Stomach (tissue), 19 donors: ENCODE data around the gene SLC32A1. TPM values are rescaled to one million over a fixed set of nuclear protein-coding genes. Genes with fewer than 3 reads are reported as not detected.

ENCODE experiments used
- DNase-seq, 2 donors: peaks; one replicate each; pipeline versions ENCODE4 v3.0.0 to v3.0.0-alpha.2; 2013 to 2019
- H3K27ac ChIP-seq, 5 donors: fragments of 200-600 bp in 4 of 5; sonication (generic) in 4 of 5; one replicate each; pipeline ENCODE4 v1.5.1; 2013 to 2019; ENCODE audit warnings: mild to moderate bottlenecking in 1 of 5, moderate library complexity in 1 of 5
- H3K27me3 ChIP-seq, 3 donors: fragments of 200-600 bp; sonication (generic); one replicate each; pipeline ENCODE4 v1.5.1; 2017 to 2019; ENCODE audit warnings: mixed run types in 1 of 3
- H3K36me3 ChIP-seq, 4 donors: fragments of 200-600 bp; sonication (generic); 1 replicate in 3 of 4; 2 replicates in 1 of 4; pipeline ENCODE4 v1.5.1; 2016 to 2019
- H3K4me1 ChIP-seq, 4 donors: fragments of 200-600 bp; sonication (generic); one replicate each; pipeline ENCODE4 v1.5.1; 2016 to 2019
- H3K4me3 ChIP-seq, 4 donors: fragments of 200-600 bp; sonication (generic) in 3 of 4; one replicate each; pipeline ENCODE4 v1.5.1; 2016 to 2019; ENCODE audit warnings: mild to moderate bottlenecking in 1 of 4
- H3K9me3 ChIP-seq, 4 donors: fragments of 200-600 bp; sonication (generic); one replicate each; pipeline ENCODE4 v1.5.1; 2016 to 2019
- CTCF ChIP-seq, 7 experiments: fragments of 450-650 bp in 4 of 7; fragments of 200-600 bp in 3 of 7; sonication (generic) in 3 of 7; IDR thresholded peaks; one replicate each; pipeline ENCODE4 v1.5.1; 2016 to 2019; ENCODE audit warnings: antibody characterized with exemption in 7 of 7, control low read depth in 2 of 7, mild to moderate bottlenecking in 1 of 7
- EP300 ChIP-seq: sonication (generic); formaldehyde crosslinking; IDR thresholded peaks from one replicate; pipeline ENCODE4 v1.6.1; 2017; ENCODE audit warnings: antibody characterized with exemption
- POLR2A ChIP-seq, 4 donors: fragments of 450-650 bp; IDR thresholded peaks; one replicate each; pipeline ENCODE4 v1.6.1; 2016; ENCODE audit warnings: antibody characterized with exemption in 4 of 4, control low read depth in 2 of 4, mild to moderate bottlenecking in 1 of 4, moderate library complexity in 1 of 4
- POLR2AphosphoS5 ChIP-seq, 3 donors: sonication (generic); formaldehyde crosslinking; IDR thresholded peaks; one replicate each; pipeline ENCODE4 v1.6.1; 2016; ENCODE audit warnings: antibody characterized with exemption in 3 of 3
- WGBS, 5 donors: extraction: QIAGEN DNeasy Blood & Tissue Kit in 3 of 5; methylation state at CpG; one replicate each; pipeline versions ENCODE4 v1.1.5 to v1.1.7; 2013 to 2018; 5-methylcytosine and 5-hydroxymethylcytosine counted together
- intact Hi-C: fragments of 100-400 bp; cut with DNase I; formaldehyde crosslinking; loops from one replicate; pipeline ENCODE4 v1.15.1; 2023; ENCODE audit warnings: low total_unique reads
- long read RNA-seq, 10 donors: transcript quantifications; one replicate each; lab custom pipeline, GENCODE V29; 2026
- polyA plus RNA-seq, 3 donors: library from polyadenylated mRNA; stranded (reverse); fragments of 200-250 nt; gene quantifications; one replicate each; pipeline ENCODE4 v1.2.3, GENCODE V29; 2013
- total RNA-seq, 5 donors: library from RNA; depleted of rRNA; stranded (reverse); fragments of >200 nt; gene quantifications; one replicate each; pipeline versions ENCODE4 v1.1.0 to v1.2.3, GENCODE V29; 2014 to 2016
- donor health status: healthy with polysubstance abuse.
- donor health status: Bipolar disorder and iron deficiency.
- donor health status: healthy.

The SLC32A1 gene
- not detected for total RNA-seq
- not detected for polyA plus RNA-seq
- long read RNA-seq, donor 1: 0 reads
- long read RNA-seq, donor 2: 0 reads
- long read RNA-seq, donor 3: 0 reads
- long read RNA-seq, donor 4: 0 reads
- long read RNA-seq, donor 5: 0 reads
- long read RNA-seq, donor 6: 0 reads
- long read RNA-seq, donor 7: 0 reads
- long read RNA-seq, donor 8: 0 reads
- long read RNA-seq, donor 9: 0 reads
- long read RNA-seq, donor 10: 0 reads

- WGBS, 5 donors: 1 to 7% (median 2%) methylated on average over 26 to 76 of the region's 76 CpGs
- peak in 1 of 2 donors; percentile 40 for DNase-seq
- peaks cover 56 to 100% (median 98%) of the 10 kb centered on the region in 3 donors for H3K27me3 ChIP-seq
- TF ChIP-seq POLR2AphosphoS5 (IDR thresholded peaks at IDR 0.05) (no peak), EP300 (no peak), POLR2A (IDR thresholded peaks at IDR 0.05) (no peak), CTCF (IDR thresholded peaks at IDR 0.05) (no peak)
- H3K27ac ChIP-seq: no peak within 1 kb of the TSS
- H3K36me3 ChIP-seq: no peaks in the 10 kb centered on the region
- peaks cover 7 to 58% (median 31%) of the 10 kb centered on the region in 4 donors for H3K4me1 ChIP-seq
- intact Hi-C loops: no loop called here
- peak within 1 kb of the TSS in 1 of 4 donors; percentile 6 for H3K4me3 ChIP-seq
- H3K9me3 ChIP-seq: peaks cover 0 to 11% (median 0%) of the 10 kb centered on the region in 4 donors
These were observed at the start of gene SLC32A1 for GRCh38 chr20:38723848-38724625. TSS of gene SLC32A1 (plus strand) at chr20:38724486. CDS start at chr20:38724725, 239 bp downstream.

- Histone ChIP-seq H3K36me3 (no peaks in the 10 kb centered on the region), H3K9me3 (no peaks in the 10 kb centered on the region), H3K4me1 (peaks cover 5 to 17% (median 16%) of the 10 kb centered on the region in 4 donors), H3K27ac (no peak overlapping the region), H3K4me3 (peak overlapping the region in 3 of 4 donors; percentile 36 to 54 (median 52)), H3K27me3 (peaks cover 11 to 66% (median 37%) of the 10 kb centered on the region in 3 donors)
- WGBS, 5 donors: 22 to 32% (median 28%) methylated on average over 13 of the region's 13 CpGs
- intact Hi-C loops: no loop called here
- no peak for TF ChIP-seq EP300
- TF ChIP-seq CTCF (IDR thresholded peaks at IDR 0.05): no peak
- TF ChIP-seq POLR2AphosphoS5 (IDR thresholded peaks at IDR 0.05): no peak
- TF ChIP-seq POLR2A (IDR thresholded peaks at IDR 0.05): no peak
- no peak for DNase-seq
These were observed 49.5 kb upstream of the SLC32A1 start for GRCh38 chr20:38674765-38675133.

- Histone ChIP-seq H3K4me1 (peaks cover 5 to 17% (median 16%) of the 10 kb centered on the region in 4 donors), H3K36me3 (no peaks in the 10 kb centered on the region), H3K27me3 (peaks cover 11 to 55% (median 31%) of the 10 kb centered on the region in 3 donors), H3K4me3 (no peak overlapping the region), H3K9me3 (no peaks in the 10 kb centered on the region), H3K27ac (no peak overlapping the region)
- no peak for DNase-seq
- TF ChIP-seq CTCF (IDR thresholded peaks at IDR 0.05) (no peak), POLR2A (IDR thresholded peaks at IDR 0.05) (no peak)
- intact Hi-C loops: no loop called here
- WGBS, 5 donors: 74 to 91% (median 85%) methylated on average over 5 of the region's 5 CpGs
These were observed 47.7 kb upstream of the SLC32A1 start for GRCh38 chr20:38676576-38676975.

- Histone ChIP-seq H3K36me3 (no peaks in the 10 kb centered on the region), H3K4me3 (no peak overlapping the region), H3K9me3 (no peaks in the 10 kb centered on the region), H3K27ac (no peak overlapping the region), H3K4me1 (no peaks in the 10 kb centered on the region), H3K27me3 (peaks cover 0 to 52% (median 7%) of the 10 kb centered on the region in 3 donors)
- intact Hi-C loops: no loop called here
- TF ChIP-seq EP300 (no peak), POLR2AphosphoS5 (IDR thresholded peaks at IDR 0.05) (no peak), POLR2A (IDR thresholded peaks at IDR 0.05) (no peak), CTCF (IDR thresholded peaks at IDR 0.05) (no peak)
- WGBS, 5 donors: 37 to 46% (median 43%) methylated on average over 9 of the region's 9 CpGs
- DNase-seq: peak in 1 of 2 donors; percentile 73
These were observed 43.6 kb upstream of the SLC32A1 start for GRCh38 chr20:38680500-38681306.
